SKM-1 treated with dmso at 0.1 percent for 144 hours (cell line): Measurements from ENCODE around the gene FAM227B.
A peak's percentile ranks its signal among the peaks of the same experiment; 100 is the strongest.
"Not testable (repeated sequence)": the region's sequence is repeated elsewhere in the genome, so short reads cannot be mapped to it uniquely, and the experiment has no call there.

Source experiments
- DNase-seq: peaks from one replicate; lab custom pipeline; 2025; ENCODE audit not compliant: unreplicated experiment; lab: John Stamatoyannopoulos, UW

Gene FAM227B

GRCh38 chr15:49387471-49387870 is 233.1 kb downstream of the FAM227B start:
- DNase-seq = peak; percentile 22

GRCh38 chr15:49383266-49383665 is 237.4 kb downstream of the FAM227B start:
- DNase-seq = no peak

- no peak for DNase-seq
These were observed 238.2 kb downstream of the FAM227B start for GRCh38 chr15:49382394-49382793.

- DNase-seq = no peak
These were observed 239.7 kb downstream of the FAM227B start for GRCh38 chr15:49380912-49381311.

GRCh38 chr15:49379996-49380395 is 240.6 kb downstream of the FAM227B start:
- DNase-seq = peak; percentile 86

- DNase-seq = no peak
These were observed 248.3 kb downstream of the FAM227B start for GRCh38 chr15:49372366-49372765.

- peak; percentile 4 for DNase-seq
These were observed 249.8 kb downstream of the FAM227B start for GRCh38 chr15:49370782-49371181.

- DNase-seq = no peak
These were observed 254.1 kb downstream of the FAM227B start for GRCh38 chr15:49366496-49366895.

- no peak for DNase-seq
These were observed 259.2 kb downstream of the FAM227B start for GRCh38 chr15:49361370-49361769.

GRCh38 chr15:49354439-49354838 is 266.2 kb downstream of the FAM227B start:
- DNase-seq = not testable (repeated sequence)

- DNase-seq = no peak
These were observed 277.1 kb downstream of the FAM227B start for GRCh38 chr15:49343546-49343945.

- no peak for DNase-seq
These were observed 281.0 kb downstream of the FAM227B start for GRCh38 chr15:49339656-49340055.

- DNase-seq = no peak
These were observed 288.7 kb downstream of the FAM227B start for GRCh38 chr15:49331951-49332350.

GRCh38 chr15:49331442-49331841 is 289.2 kb downstream of the FAM227B start:
- no peak for DNase-seq

- DNase-seq = no peak
These were observed 290.5 kb downstream of the FAM227B start for GRCh38 chr15:49330166-49330565.

- DNase-seq = no peak
These were observed 291.7 kb downstream of the FAM227B start for GRCh38 chr15:49328941-49329340.

- no peak for DNase-seq
These were observed 292.7 kb downstream of the FAM227B start for GRCh38 chr15:49327927-49328326.

GRCh38 chr15:49323207-49323606 is 297.4 kb downstream of the FAM227B start:
- DNase-seq = no peak

- DNase-seq = peak; percentile 27
These were observed 300.3 kb downstream of the FAM227B start for GRCh38 chr15:49320351-49320750.

- DNase-seq = no peak
These were observed 305.2 kb downstream of the FAM227B start for GRCh38 chr15:49315391-49315823.

- DNase-seq = no peak
These were observed 305.9 kb downstream of the FAM227B start for GRCh38 chr15:49314716-49315115.

GRCh38 chr15:49313650-49314049 is 307.0 kb downstream of the FAM227B start:
- DNase-seq = no peak

- DNase-seq = no peak
These were observed 310.7 kb downstream of the FAM227B start for GRCh38 chr15:49309889-49310288.

GRCh38 chr15:49308686-49309085 is 311.9 kb downstream of the FAM227B start:
- no peak for DNase-seq
